CD4-positive, alpha-beta T cell treated with Interleukin-4 for 4 hours (primary cell): Measurements from ENCODE around the gene FBXO46.
A peak's percentile ranks its signal among the peaks of the same experiment; 100 is the strongest.

Experiments used
- DNase-seq: peaks from one replicate; pipeline ENCODE4 v3.0.0-alpha.2; 2020

The FBXO46 gene

DNA sequence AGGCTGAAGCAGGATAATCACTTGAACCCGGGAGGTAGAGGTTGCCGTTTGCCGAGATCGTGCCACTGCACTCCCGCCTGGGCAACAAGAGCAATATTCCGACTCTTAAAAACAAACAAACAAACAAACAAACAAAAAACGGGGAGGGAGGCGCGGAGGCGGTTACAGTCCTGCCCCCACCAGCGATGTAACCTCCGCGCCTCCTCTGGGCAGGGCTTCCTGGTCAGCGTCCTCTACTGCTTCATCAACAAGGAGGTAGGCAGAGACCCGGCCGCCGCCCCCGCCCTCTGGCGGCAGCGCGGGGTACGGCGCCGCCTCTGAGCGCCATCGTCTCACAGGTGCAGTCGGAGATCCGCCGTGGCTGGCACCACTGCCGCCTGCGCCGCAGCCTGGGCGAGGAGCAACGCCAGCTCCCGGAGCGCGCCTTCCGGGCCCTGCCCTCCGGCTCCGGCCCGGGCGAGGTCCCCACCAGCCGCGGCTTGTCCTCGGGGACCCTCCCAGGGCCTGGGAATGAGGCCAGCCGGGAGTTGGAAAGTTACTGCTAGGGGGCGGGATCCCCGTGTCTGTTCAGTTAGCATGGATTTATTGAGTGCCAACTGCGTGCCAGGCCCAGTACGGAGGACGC, 49.2 kb downstream of the FBXO46 start:
- peak; percentile 83 for DNase-seq

- peak; percentile 81 for DNase-seq
Observed at GRCh38 chr19:45677351-45678230, 53.1 kb downstream of the FBXO46 start.

DNA sequence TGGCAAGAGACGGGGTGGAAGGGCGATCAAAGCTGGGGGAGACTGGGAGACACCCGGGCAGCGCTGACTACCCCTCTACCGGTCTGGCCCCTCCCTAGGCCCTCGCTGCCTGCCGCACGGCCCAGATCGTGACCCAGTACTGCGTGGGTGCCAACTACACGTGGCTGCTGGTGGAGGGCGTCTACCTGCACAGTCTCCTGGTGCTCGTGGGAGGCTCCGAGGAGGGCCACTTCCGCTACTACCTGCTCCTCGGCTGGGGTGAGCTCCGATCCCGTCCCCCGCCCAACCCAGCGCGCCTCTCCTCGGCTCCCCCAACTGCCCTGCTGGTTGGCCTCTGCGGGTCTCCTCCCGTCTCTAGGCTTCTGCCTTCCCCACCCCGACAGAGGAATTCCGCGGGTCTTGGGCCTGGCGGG, 53.8 kb downstream of the FBXO46 start:
- DNase-seq, result peak; percentile 32

GRCh38 chr19:45674946-45675345, 55.8 kb downstream of the FBXO46 start:
- DNase-seq, result no peak

- DNase-seq, result peak; percentile 11
Observed at GRCh38 chr19:45670670-45671453, 59.8 kb downstream of the FBXO46 start.

DNA sequence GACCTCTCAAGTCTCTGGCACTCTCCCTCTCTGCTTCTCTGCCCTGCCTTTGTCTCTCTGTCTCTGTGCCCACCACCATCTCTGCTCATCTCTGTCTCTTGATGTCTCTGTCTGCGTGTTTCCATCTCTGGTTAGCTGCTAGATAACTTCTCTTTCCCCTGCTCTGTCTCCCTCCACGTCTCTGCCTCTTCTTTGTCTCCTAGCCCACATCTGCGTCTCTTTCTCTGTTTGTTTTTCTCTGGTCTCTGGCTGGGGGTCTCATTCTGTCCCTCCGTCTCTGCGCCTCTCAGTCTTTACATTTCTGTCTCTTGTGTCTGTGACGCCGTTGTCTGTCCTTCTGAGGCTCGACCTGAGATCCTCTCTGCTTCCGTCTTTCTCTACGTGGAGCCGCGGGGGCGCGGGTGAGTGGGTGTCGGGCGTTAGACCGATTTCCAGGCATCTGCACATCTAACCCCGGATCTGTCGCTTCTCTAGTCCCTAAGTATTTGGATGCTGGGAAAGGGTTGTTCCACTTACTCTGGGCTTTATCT, 62.3 kb downstream of the FBXO46 start:
- DNase-seq, result peak; percentile 20

GRCh38 chr19:45667620-45668341, 62.9 kb downstream of the FBXO46 start, which contains the start of gene GIPR:
TSS of gene GIPR (plus strand) at chr19:45668221. CDS start at chr19:45669521, 1,300 bp downstream.
- DNase-seq, result peak; percentile 83

- DNase-seq, result no peak
Observed at GRCh38 chr19:45664575-45664974, 66.1 kb downstream of the FBXO46 start.

DNA sequence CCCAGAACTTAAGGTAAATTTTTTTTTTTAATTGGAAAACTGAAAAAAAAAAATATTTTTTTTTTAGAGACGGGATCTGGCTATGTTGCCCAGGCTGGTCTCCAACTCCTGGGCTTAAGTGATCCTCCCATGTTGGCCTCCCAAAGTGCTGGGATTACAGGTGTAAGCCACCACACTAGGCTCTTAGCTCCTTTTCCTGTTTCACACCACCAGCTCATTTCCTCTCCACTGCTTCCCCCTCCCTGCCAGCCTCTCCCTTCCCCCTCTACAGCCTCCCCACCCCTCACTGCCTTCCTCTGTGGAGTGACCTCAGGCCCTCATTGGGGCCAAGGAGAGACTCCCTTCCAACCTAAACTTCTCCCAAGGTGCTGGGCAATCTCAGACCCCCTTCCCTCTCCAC, 66.9 kb downstream of the FBXO46 start:
- no peak for DNase-seq

GRCh38 chr19:45660636-45661035, 70.1 kb downstream of the FBXO46 start:
- DNase-seq, result no peak
